HEK293 (cell line): ENCODE results near the gene KLHL35.

ENCODE experiments used
- CTCF ChIA-PET: fragments of 350-600 bp; formaldehyde crosslinking; extraction: SDS; loops from one replicate; lab custom pipeline; 2021; ENCODE audit warnings: antibody characterized with exemption; lab: Yijun Ruan, JAX
- POLR2A ChIA-PET: fragments of 300-600 bp; formaldehyde crosslinking; extraction: SDS; loops from one replicate; lab custom pipeline; 2020; ENCODE audit warnings: antibody characterized with exemption, inconsistent platforms; lab: Yijun Ruan, JAX
- H3K27ac ChIP-seq: fragments of 200-500 bp; sonication (Bioruptor generic); 2 replicates; pipeline ENCODE4 v1.5.1; 2014; ENCODE audit warnings: low read depth, low read length, control low read depth, inconsistent platforms; ENCODE audit errors: extremely low read depth
- H3K36me3 ChIP-seq, 2 experiments: fragments of 200-500 bp in 1 of 2; sonication (Bioruptor generic) in 1 of 2; 1 replicate in 1 of 2; 2 replicates in 1 of 2; pipeline ENCODE4 v1.5.1; 2014 to 2017; ENCODE audit warnings: inconsistent platforms in 2 of 2, low read length in 2 of 2; ENCODE audit not compliant: control insufficient read depth in 2 of 2, insufficient read depth in 1 of 2
- H3K4me1 ChIP-seq: fragments of 200-500 bp; sonication (Bioruptor generic); 2 replicates; pipeline ENCODE4 v1.5.1; 2014; ENCODE audit warnings: mild to moderate bottlenecking, low read length, inconsistent platforms; ENCODE audit not compliant: control insufficient read depth, insufficient read depth
- H3K4me3 ChIP-seq: 2 replicates; pipeline ENCODE4 v1.5.1; 2011; ENCODE audit warnings: low read depth, mild to moderate bottlenecking, control low read depth, low read length, moderate library complexity
- H3K9me3 ChIP-seq: fragments of 200-500 bp; sonication (Bioruptor generic); 2 replicates; pipeline ENCODE4 v1.5.1; 2014; ENCODE audit warnings: low read depth, low read length, inconsistent platforms; ENCODE audit not compliant: control insufficient read depth, insufficient read depth
- CTCF ChIP-seq: fragments of 450-650 bp; formaldehyde crosslinking; IDR thresholded peaks from 2 replicates; pipeline ENCODE4 v1.5.1; 2016; ENCODE audit warnings: missing biosample characterization, missing genetic modification characterization
- KLF17 ChIP-seq: fragments of 450-650 bp; formaldehyde crosslinking; IDR thresholded peaks from 2 replicates; pipeline ENCODE4 v1.5.1; 2016; ENCODE audit warnings: missing biosample characterization, missing genetic modification characterization
- SCRT1 ChIP-seq: fragments of 450-650 bp; formaldehyde crosslinking; IDR thresholded peaks from 2 replicates; pipeline ENCODE4 v1.5.1; 2016; ENCODE audit warnings: missing biosample characterization, missing genetic modification characterization, borderline replicate concordance
- TSHZ1 ChIP-seq: fragments of 450-650 bp; formaldehyde crosslinking; IDR thresholded peaks from 2 replicates; pipeline ENCODE4 v1.5.1; 2016; ENCODE audit warnings: missing biosample characterization, missing genetic modification characterization, borderline replicate concordance
- YY1 ChIP-seq: fragments of 450-650 bp; formaldehyde crosslinking; IDR thresholded peaks from 2 replicates; pipeline ENCODE4 v1.5.1; 2018; ENCODE audit warnings: missing biosample characterization, missing genetic modification characterization
- YY2 ChIP-seq: fragments of 450-650 bp; formaldehyde crosslinking; IDR thresholded peaks from 2 replicates; pipeline ENCODE4 v1.5.1; 2016; ENCODE audit warnings: missing biosample characterization, missing genetic modification characterization
- ZBTB20 ChIP-seq: fragments of 450-650 bp; formaldehyde crosslinking; IDR thresholded peaks from 2 replicates; pipeline ENCODE4 v1.5.1; 2016; ENCODE audit warnings: missing biosample characterization, missing genetic modification characterization
- ZFP3 ChIP-seq: fragments of 450-650 bp; formaldehyde crosslinking; IDR thresholded peaks from 2 replicates; pipeline ENCODE4 v1.5.1; 2016; ENCODE audit warnings: low read depth, missing biosample characterization, missing genetic modification characterization
- ZFP41 ChIP-seq: fragments of 450-650 bp; formaldehyde crosslinking; IDR thresholded peaks from 2 replicates; pipeline ENCODE4 v1.5.1; 2016; ENCODE audit warnings: missing biosample characterization, missing genetic modification characterization, borderline replicate concordance
- ZIC2 ChIP-seq: fragments of 450-650 bp; formaldehyde crosslinking; IDR thresholded peaks from 2 replicates; pipeline ENCODE4 v1.5.1; 2016; ENCODE audit warnings: missing biosample characterization, missing genetic modification characterization
- ZNF223 ChIP-seq: fragments of 450-650 bp; formaldehyde crosslinking; IDR thresholded peaks from 2 replicates; pipeline ENCODE4 v1.5.1; 2016; ENCODE audit warnings: missing biosample characterization, missing genetic modification characterization
- ZNF266 ChIP-seq: fragments of 450-650 bp; formaldehyde crosslinking; IDR thresholded peaks from 2 replicates; pipeline ENCODE4 v1.5.1; 2016; ENCODE audit warnings: missing biosample characterization, missing genetic modification characterization, low read depth
- ZNF292 ChIP-seq: fragments of 450-650 bp; formaldehyde crosslinking; IDR thresholded peaks from 2 replicates; pipeline ENCODE4 v1.5.1; 2016; ENCODE audit warnings: low read depth, missing biosample characterization, missing genetic modification characterization, borderline replicate concordance
- ZNF626 ChIP-seq: fragments of 450-650 bp; sonication (Bioruptor Pico); formaldehyde crosslinking; IDR thresholded peaks from 2 replicates; pipeline ENCODE4 v1.5.1; 2018; ENCODE audit warnings: missing biosample characterization, missing genetic modification characterization, inconsistent platforms
- ZNF639 ChIP-seq: fragments of 450-650 bp; formaldehyde crosslinking; IDR thresholded peaks from 2 replicates; pipeline ENCODE4 v1.5.1; 2016; ENCODE audit warnings: missing biosample characterization, missing genetic modification characterization
- ZNF645 ChIP-seq: fragments of 450-650 bp; formaldehyde crosslinking; IDR thresholded peaks from 2 replicates; pipeline ENCODE4; 2016; ENCODE audit warnings: missing biosample characterization, missing genetic modification characterization
- ZNF843 ChIP-seq: fragments of 450-650 bp; formaldehyde crosslinking; IDR thresholded peaks from 2 replicates; pipeline ENCODE4 v1.5.1; 2016; ENCODE audit warnings: missing biosample characterization, missing genetic modification characterization

KLHL35 gene

GRCh38 chr11:75479597-75480145 lies 46.7 kb upstream of the KLHL35 start:
- Histone ChIP-seq H3K36me3 (no peaks in the 10 kb centered on the region), H3K27ac (no peak overlapping the region), H3K4me3 (no peak overlapping the region), H3K4me1 (no peaks in the 10 kb centered on the region), H3K9me3 (no peaks in the 10 kb centered on the region)
- TF ChIP-seq ZNF266 (no peak), YY2 (tag by site-specific recombination) (no peak), ZNF292 (tag by site-specific recombination) (no peak), ZNF223 (tag by site-specific recombination) (no peak), ZFP41 (tag by site-specific recombination) (no peak), ZNF626 (no peak), YY1 (tag by site-specific recombination) (no peak), TSHZ1 (tag by site-specific recombination) (no peak), CTCF (tag by site-specific recombination) (no peak), ZFP3 (no peak)
- ChIA-PET POLR2A (no interaction called here), CTCF (no interaction called here)

- H3K27ac ChIP-seq = no peak overlapping the region
- no peaks in the 10 kb centered on the region for H3K36me3 ChIP-seq
- H3K4me1 ChIP-seq = no peaks in the 10 kb centered on the region
- no peak overlapping the region for H3K4me3 ChIP-seq
- peak; percentile 51 for TF ChIP-seq ZIC2
- no peak for TF ChIP-seq KLF17 (tag by site-specific recombination)
- TF ChIP-seq, all 188 proteins: peak for 1
- CTCF ChIA-PET = interaction anchor here (0.8 kb wide), 2 partner anchors 27 to 28 kb away, joined by 3 read pairs; no protein-coding TSS in a partner anchor
- no peaks in the 10 kb centered on the region for H3K9me3 ChIP-seq
- POLR2A ChIA-PET = interaction anchor here (0.7 kb wide), 1 partner anchor 10 kb away, joined by 3 read pairs; no protein-coding TSS in a partner anchor
Measured at GRCh38 chr11:75478783-75479596, 46.0 kb upstream of the KLHL35 start.

GRCh38 chr11:75477614-75477935 lies 44.6 kb upstream of the KLHL35 start:
- Histone ChIP-seq H3K27ac (no peak overlapping the region), H3K4me1 (no peaks in the 10 kb centered on the region), H3K36me3 (no peaks in the 10 kb centered on the region), H3K9me3 (no peaks in the 10 kb centered on the region), H3K4me3 (no peak overlapping the region)
- ChIA-PET CTCF (interaction anchor here (1.1 to 2.0 kb wide), 3 partner anchors 31 to 45 kb away, joined by 3 to 6 read pairs (median 4); no protein-coding TSS in a partner anchor), POLR2A (no interaction called here)
- TF ChIP-seq TSHZ1 (tag by site-specific recombination) (no peak), YY2 (tag by site-specific recombination) (no peak), ZNF639 (no peak), ZNF843 (tag by site-specific recombination) (no peak), ZBTB20 (tag by site-specific recombination) (no peak), SCRT1 (tag by site-specific recombination) (no peak), YY1 (tag by site-specific recombination) (no peak), ZNF645 (tag by site-specific recombination) (no peak)
